Stomach (tissue), 4 donors: ENCODE results near the gene OR1C1.

Experiments
- EP300 ChIP-seq: sonication (generic); formaldehyde crosslinking; IDR thresholded peaks from one replicate; pipeline ENCODE4 v1.6.1; 2017; ENCODE audit warnings: antibody characterized with exemption
- POLR2A ChIP-seq, 4 donors: fragments of 450-650 bp; IDR thresholded peaks; one replicate each; pipeline ENCODE4 v1.6.1; 2016; ENCODE audit warnings: antibody characterized with exemption in 4 of 4, control low read depth in 2 of 4, mild to moderate bottlenecking in 1 of 4, moderate library complexity in 1 of 4
- TF ChIP-seq, protein P1 (sequence below), 7 experiments: fragments of 450-650 bp in 4 of 7; fragments of 200-600 bp in 3 of 7; sonication (generic) in 3 of 7; IDR thresholded peaks; one replicate each; pipeline ENCODE4 v1.5.1; 2016 to 2019; ENCODE audit warnings: antibody characterized with exemption in 7 of 7, control low read depth in 2 of 7, mild to moderate bottlenecking in 1 of 7

DNA sequence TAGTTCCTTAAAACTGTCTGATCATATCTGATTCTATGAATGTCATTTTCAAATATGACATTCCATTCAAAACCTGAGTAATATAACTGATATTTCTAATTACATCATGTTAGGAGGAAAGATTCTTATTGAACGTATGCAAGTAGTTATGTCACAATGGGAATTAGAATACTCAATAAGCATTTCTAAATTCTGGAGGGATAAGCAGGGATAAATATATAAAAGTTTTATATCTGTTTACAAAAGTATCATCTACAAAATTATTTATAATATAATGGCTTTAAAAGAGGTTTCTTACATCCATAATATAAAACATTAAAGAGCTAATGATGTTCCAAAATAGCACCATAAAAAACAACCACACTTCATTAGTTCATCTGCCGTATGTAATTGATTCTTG, 12.3 kb downstream of the OR1C1 start, which contains the start of gene OR14A2:
- TF ChIP-seq, protein P1, sequence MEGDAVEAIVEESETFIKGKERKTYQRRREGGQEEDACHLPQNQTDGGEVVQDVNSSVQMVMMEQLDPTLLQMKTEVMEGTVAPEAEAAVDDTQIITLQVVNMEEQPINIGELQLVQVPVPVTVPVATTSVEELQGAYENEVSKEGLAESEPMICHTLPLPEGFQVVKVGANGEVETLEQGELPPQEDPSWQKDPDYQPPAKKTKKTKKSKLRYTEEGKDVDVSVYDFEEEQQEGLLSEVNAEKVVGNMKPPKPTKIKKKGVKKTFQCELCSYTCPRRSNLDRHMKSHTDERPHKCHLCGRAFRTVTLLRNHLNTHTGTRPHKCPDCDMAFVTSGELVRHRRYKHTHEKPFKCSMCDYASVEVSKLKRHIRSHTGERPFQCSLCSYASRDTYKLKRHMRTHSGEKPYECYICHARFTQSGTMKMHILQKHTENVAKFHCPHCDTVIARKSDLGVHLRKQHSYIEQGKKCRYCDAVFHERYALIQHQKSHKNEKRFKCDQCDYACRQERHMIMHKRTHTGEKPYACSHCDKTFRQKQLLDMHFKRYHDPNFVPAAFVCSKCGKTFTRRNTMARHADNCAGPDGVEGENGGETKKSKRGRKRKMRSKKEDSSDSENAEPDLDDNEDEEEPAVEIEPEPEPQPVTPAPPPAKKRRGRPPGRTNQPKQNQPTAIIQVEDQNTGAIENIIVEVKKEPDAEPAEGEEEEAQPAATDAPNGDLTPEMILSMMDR (IDR thresholded peaks at IDR 0.05) = no peak
- no peak for TF ChIP-seq POLR2A (IDR thresholded peaks at IDR 0.05)
- TF ChIP-seq EP300 = no peak
